Bronchial epithelial cell (primary cell): ENCODE results near the gene MFAP1. TPM values are rescaled to one million over a fixed set of nuclear protein-coding genes. Genes with fewer than 3 reads are reported as not detected.

Experiments used
- DNase-seq: peaks from one replicate; pipeline ENCODE4 v3.0.0-alpha.2; 2010; ENCODE audit warnings: low read depth
- FAIRE-seq: peaks from 2 replicates; lab custom pipeline; 2011; peaks lifted over from hg19 to GRCh38; lab: Jason Lieb, UNC
- H3K27me3 ChIP-seq: 2 replicates; pipeline ENCODE4 v1.5.1; 2011; ENCODE audit warnings: low read length; ENCODE audit not compliant: control insufficient read depth, insufficient read depth
- H3K36me3 ChIP-seq: 2 replicates; pipeline ENCODE4 v1.5.1; 2011; ENCODE audit warnings: low read length; ENCODE audit not compliant: control insufficient read depth, insufficient read depth
- H3K4me3 ChIP-seq: 2 replicates; pipeline ENCODE4 v1.5.1; 2011; ENCODE audit warnings: mild to moderate bottlenecking, low read depth, low read length, control low read depth
- CTCF ChIP-seq: IDR thresholded peaks from 2 replicates; pipeline ENCODE4 v1.5.1; 2011; ENCODE audit warnings: mild to moderate bottlenecking, moderate library complexity, low read length, control low read depth, inconsistent platforms; ENCODE audit not compliant: insufficient read depth, severe bottlenecking
- total RNA-seq: library from RNA; depleted of rRNA; stranded (reverse); fragments of >200 nt; gene quantifications from 2 replicates; pipeline ENCODE4 v1.2.1, GENCODE V29; 2014

Gene MFAP1
- total RNA-seq, 1 donor from 2014 or later, result 20.8 TPM

- TF ChIP-seq CTCF, result no peak
- H3K4me3 ChIP-seq, result no peak overlapping the region
- FAIRE-seq, result no peak
- H3K36me3 ChIP-seq, result peaks cover 28% of the 10 kb centered on the region
- no peaks in the 10 kb centered on the region for H3K27me3 ChIP-seq
- no peak for DNase-seq
These were observed 29.3 kb downstream of the MFAP1 start for GRCh38 chr15:43795197-43795596.

GRCh38 chr15:43794269-43795037 lies 30.0 kb downstream of the MFAP1 start:
- Histone ChIP-seq H3K36me3 (peaks cover 26% of the 10 kb centered on the region), H3K27me3 (no peaks in the 10 kb centered on the region), H3K4me3 (no peak overlapping the region)
- no peak for DNase-seq
- no peak for FAIRE-seq
- no peak for TF ChIP-seq CTCF

DNA sequence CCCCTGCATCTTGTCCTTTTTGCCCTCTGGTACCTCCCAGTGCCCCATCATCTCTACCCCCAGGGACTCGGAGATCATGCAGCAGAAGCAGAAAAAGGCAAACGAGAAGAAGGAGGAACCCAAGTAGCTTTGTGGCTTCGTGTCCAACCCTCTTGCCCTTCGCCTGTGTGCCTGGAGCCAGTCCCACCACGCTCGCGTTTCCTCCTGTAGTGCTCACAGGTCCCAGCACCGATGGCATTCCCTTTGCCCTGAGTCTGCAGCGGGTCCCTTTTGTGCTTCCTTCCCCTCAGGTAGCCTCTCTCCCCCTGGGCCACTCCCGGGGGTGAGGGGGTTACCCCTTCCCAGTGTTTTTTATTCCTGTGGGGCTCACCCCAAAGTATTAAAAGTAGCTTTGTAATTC lies 30.8 kb downstream of the MFAP1 start:
- FAIRE-seq (no peak), DNase-seq (no peak)
- Histone ChIP-seq H3K36me3 (peaks cover 26% of the 10 kb centered on the region), H3K27me3 (no peaks in the 10 kb centered on the region), H3K4me3 (peak overlapping the region; percentile 97)
- TF ChIP-seq CTCF, result no peak

DNA sequence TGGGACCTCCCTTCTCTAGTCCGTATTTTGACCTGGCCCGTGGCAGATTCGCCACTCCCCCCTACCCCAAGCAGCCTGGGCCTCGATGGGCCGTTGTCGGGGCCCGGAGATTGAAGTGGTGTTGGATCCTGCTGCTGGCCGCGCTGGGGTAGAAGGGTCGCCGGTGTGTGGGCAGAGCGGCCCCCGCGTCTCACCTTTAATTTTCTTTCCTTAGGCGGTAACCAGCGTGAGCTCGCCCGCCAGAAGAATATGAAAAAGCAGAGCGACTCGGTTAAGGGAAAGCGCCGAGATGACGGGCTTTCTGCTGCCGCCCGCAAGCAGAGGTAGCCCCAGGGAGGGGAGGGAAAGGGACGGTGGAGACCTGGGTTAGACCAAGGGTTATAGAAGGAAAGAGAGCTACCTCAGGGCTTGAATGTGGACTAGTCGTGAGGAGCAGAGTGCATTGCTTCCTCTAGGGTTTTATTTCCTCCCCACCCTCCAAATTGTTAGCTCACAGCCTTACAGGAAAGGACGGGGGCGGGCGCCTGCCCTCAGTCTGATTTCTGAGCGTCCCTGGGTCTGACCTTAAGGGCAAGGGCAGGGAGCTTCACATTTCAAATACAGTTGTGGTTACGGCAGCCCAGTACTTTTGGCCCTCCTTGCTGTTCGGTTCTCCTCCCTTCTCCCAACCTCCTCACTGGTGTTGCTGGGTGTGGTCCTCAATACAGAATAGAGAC lies 31.6 kb downstream of the MFAP1 start:
- Histone ChIP-seq H3K36me3 (peaks cover 26% of the 10 kb centered on the region), H3K4me3 (peak overlapping the region; percentile 97), H3K27me3 (no peaks in the 10 kb centered on the region)
- FAIRE-seq (no peak), DNase-seq (peak; percentile 38)
- TF ChIP-seq CTCF, result peak; percentile 30

- H3K4me3 ChIP-seq, result peak within 1 kb of the TSS; percentile 97
- DNase-seq, result peak; percentile 94
- no peak for TF ChIP-seq CTCF
- H3K36me3 ChIP-seq, result peaks cover 26% of the 10 kb centered on the region
- H3K27me3 ChIP-seq, result no peaks in the 10 kb centered on the region
- no peak for FAIRE-seq
These were observed 32.3 kb downstream of the MFAP1 start, which contains the start of gene SERF2 for GRCh38 chr15:43791993-43792760. TSS of gene SERF2 (plus strand) at chr15:43792320. CDS start at chr15:43792377, 57 bp downstream.
